ENCODE data around the gene TRAPPC4. TPM values are rescaled to one million over a fixed set of nuclear protein-coding genes. Genes with fewer than 3 reads are reported as not detected.
"Not testable (repeated sequence)": the region's sequence is repeated elsewhere in the genome, so short reads cannot be mapped to it uniquely, and the experiment has no call there.

TRAPPC4 gene
- total RNA-seq, 1 donor: 54.5 TPM

- H3K4me3 ChIP-seq (ENCODE audit: low read length): no peak overlapping the region
- no peaks in the 10 kb centered on the region for H3K27me3 ChIP-seq (ENCODE audit: insufficient read depth, low read length)
- peaks cover 16% of the 10 kb centered on the region for H3K4me1 ChIP-seq (ENCODE audit: insufficient read depth, low read length)
Measured at GRCh38 chr11:119025541-119025940, 7.0 kb downstream of the TRAPPC4 start.

GRCh38 chr11:119025978-119026766 is 7.6 kb downstream of the TRAPPC4 start:
- no peaks in the 10 kb centered on the region for H3K9me3 ChIP-seq (ENCODE audit: low read depth, low read length)
- H3K27me3 ChIP-seq (ENCODE audit: insufficient read depth, low read length): no peaks in the 10 kb centered on the region
- no peak overlapping the region for H3K4me3 ChIP-seq (ENCODE audit: low read length)
- peaks cover 19% of the 10 kb centered on the region for H3K4me1 ChIP-seq (ENCODE audit: insufficient read depth, low read length)

More at GRCh38 chr11:119025541-119025940, 7.0 kb downstream of the TRAPPC4 start:
- no peaks in the 10 kb centered on the region for H3K9me3 ChIP-seq (ENCODE audit: low read depth, low read length)

- H3K4me1 ChIP-seq (ENCODE audit: insufficient read depth, low read length): peaks cover 19% of the 10 kb centered on the region
- H3K27me3 ChIP-seq (ENCODE audit: insufficient read depth, low read length): no peaks in the 10 kb centered on the region
- H3K4me3 ChIP-seq (ENCODE audit: low read length): no peak overlapping the region
- no peaks in the 10 kb centered on the region for H3K9me3 ChIP-seq (ENCODE audit: low read depth, low read length)
Measured at GRCh38 chr11:119026970-119027369, 8.4 kb downstream of the TRAPPC4 start.

GRCh38 chr11:119027561-119028345 is 9.2 kb downstream of the TRAPPC4 start:
- H3K4me1 ChIP-seq (ENCODE audit: insufficient read depth, low read length): peaks cover 19% of the 10 kb centered on the region
- no peak overlapping the region for H3K4me3 ChIP-seq (ENCODE audit: low read length)
- H3K9me3 ChIP-seq (ENCODE audit: low read depth, low read length): no peaks in the 10 kb centered on the region
- no peaks in the 10 kb centered on the region for H3K27me3 ChIP-seq (ENCODE audit: insufficient read depth, low read length)

DNA sequence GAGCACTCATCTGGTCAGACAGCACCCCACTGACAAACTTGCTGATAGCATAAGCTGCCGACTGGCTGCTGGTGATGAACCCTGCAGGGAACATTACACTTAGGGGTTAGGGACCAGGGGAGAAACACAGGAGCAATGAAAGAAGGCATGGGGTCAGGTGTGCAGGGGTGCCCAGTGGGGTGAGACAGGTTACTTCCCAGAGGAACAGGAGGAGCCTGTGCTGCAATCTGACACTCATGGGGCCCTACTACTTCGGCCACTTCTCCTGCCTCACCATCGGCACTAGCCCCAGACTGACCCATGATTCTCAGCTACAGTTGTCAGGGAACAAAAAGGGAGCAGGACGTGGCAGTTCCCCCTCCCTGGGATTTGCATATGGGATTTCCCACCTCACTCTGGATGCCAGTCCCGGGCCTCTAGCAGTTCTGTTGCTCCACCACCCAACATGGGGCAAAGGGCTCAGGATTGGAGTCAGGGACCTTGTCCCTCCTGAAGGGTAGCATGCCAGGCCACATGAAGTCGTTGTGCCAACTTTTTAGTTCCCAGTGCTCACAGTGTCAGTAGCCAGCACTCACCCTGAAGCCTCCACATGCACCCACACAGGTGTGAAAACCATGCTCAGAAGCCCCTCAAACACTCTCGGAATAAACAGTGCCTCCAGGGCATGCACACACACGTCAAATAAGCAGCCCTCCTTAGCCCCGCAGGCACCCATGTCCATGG is 9.9 kb downstream of the TRAPPC4 start:
- H3K9me3 ChIP-seq (ENCODE audit: low read depth, low read length): no peaks in the 10 kb centered on the region
- H3K27me3 ChIP-seq (ENCODE audit: insufficient read depth, low read length): no peaks in the 10 kb centered on the region
- H3K4me1 ChIP-seq (ENCODE audit: insufficient read depth, low read length): peaks cover 19% of the 10 kb centered on the region
- no peak overlapping the region for H3K4me3 ChIP-seq (ENCODE audit: low read length)

DNA sequence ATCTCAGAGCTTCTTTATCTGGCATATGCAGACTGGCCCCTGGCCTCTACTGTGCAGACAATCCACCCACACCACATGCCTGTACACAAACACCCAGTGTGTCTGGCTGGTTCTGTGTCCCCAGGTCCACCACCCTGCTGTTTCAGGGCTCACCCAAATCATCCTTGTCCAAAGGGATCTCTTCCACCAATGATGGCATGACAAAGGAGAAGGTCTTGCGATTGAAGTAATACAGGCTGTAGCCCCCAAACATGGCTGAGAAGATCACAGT is 10.4 kb downstream of the TRAPPC4 start:
- H3K4me3 ChIP-seq (ENCODE audit: low read length): no peak overlapping the region
- no peaks in the 10 kb centered on the region for H3K9me3 ChIP-seq (ENCODE audit: low read depth, low read length)
- H3K4me1 ChIP-seq (ENCODE audit: insufficient read depth, low read length): peaks cover 19% of the 10 kb centered on the region
- H3K27me3 ChIP-seq (ENCODE audit: insufficient read depth, low read length): no peaks in the 10 kb centered on the region

DNA sequence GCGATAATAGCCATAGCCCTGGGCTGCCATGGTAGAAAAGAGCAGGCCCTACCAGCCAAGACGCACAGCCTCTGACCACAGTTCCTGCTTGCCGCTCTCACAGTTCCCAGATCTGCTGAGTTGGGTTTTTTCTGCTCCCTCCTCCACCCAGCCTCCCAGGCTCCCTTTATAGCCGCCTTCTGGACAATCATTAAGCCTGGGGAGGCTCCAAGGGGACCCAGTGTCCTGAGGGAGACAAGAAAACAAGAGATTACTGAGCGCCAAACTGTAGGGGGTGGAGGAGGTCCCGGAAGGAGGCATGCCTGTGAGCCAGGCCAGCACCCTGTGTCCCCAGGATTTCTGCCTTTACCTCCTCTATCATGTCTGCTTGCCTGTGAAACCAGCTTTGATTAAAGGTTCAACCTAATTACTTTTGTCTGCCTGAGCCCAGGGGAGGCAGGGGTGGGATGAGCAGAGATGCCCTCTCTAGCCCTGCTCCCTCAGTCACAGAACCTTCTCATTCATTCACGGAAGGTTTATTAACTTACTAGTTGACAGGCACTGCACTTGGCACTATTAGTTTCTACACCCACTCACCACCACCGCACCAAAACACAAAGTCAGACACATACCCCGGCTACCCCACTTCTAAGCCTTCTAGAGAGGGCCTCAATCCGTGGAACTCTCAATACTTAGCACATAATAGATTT is 10.9 kb downstream of the TRAPPC4 start:
- Histone ChIP-seq H3K4me1 (ENCODE audit: insufficient read depth, low read length) (peaks cover 19% of the 10 kb centered on the region), H3K27me3 (ENCODE audit: insufficient read depth, low read length) (no peaks in the 10 kb centered on the region), H3K4me3 (ENCODE audit: low read length) (no peak overlapping the region), H3K9me3 (ENCODE audit: low read depth, low read length) (no peaks in the 10 kb centered on the region)

GRCh38 chr11:119030029-119030328 is 11.4 kb downstream of the TRAPPC4 start:
- peaks cover 19% of the 10 kb centered on the region for H3K4me1 ChIP-seq (ENCODE audit: insufficient read depth, low read length)
- H3K9me3 ChIP-seq (ENCODE audit: low read depth, low read length): no peaks in the 10 kb centered on the region
- no peaks in the 10 kb centered on the region for H3K27me3 ChIP-seq (ENCODE audit: insufficient read depth, low read length)
- H3K4me3 ChIP-seq (ENCODE audit: low read length): peak overlapping the region; percentile 76

DNA sequence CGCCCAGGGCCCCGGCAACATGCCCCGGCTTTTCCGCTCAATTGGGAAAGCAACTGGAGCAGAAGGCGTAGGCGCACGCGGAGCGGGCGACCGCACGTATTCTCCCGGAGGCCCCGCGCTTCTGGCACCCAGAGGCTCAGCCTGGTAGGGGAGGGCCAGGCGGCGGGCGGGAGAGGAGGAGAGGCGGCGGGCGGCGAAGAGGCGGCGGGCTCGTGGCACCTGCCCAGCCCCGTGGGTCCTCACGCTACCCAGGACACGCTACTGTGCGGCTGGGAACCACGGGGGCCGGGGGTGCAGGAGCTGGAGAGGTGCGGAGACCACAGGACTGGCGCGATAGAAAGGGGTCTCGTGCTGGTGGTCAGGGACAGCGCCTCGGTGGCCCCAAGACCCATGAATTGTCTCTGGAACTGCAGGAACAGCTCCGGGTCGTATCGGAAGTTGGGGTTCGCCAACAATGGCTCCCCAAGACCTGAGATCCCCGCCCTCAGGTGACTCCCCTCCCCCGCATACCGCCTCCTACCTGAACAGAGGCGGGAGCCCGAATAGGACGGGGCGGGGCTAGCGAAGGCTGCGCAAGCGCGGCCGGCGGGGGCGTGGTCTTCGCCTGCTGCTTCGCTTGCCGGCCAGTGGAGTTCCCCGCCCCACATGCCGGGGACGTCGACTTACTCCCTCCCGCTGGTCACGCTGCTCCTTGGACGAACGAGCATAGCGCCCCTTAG is 11.9 kb downstream of the TRAPPC4 start, which contains the start of gene SLC37A4:
TSS of gene SLC37A4 (minus strand) at position 549 of the 719 bp plus-strand sequence.
- no peaks in the 10 kb centered on the region for H3K9me3 ChIP-seq (ENCODE audit: low read depth, low read length)
- H3K4me1 ChIP-seq (ENCODE audit: insufficient read depth, low read length): peaks cover 19% of the 10 kb centered on the region
- peak within 1 kb of the TSS; percentile 76 for H3K4me3 ChIP-seq (ENCODE audit: low read length)
- no peaks in the 10 kb centered on the region for H3K27me3 ChIP-seq (ENCODE audit: insufficient read depth, low read length)

DNA sequence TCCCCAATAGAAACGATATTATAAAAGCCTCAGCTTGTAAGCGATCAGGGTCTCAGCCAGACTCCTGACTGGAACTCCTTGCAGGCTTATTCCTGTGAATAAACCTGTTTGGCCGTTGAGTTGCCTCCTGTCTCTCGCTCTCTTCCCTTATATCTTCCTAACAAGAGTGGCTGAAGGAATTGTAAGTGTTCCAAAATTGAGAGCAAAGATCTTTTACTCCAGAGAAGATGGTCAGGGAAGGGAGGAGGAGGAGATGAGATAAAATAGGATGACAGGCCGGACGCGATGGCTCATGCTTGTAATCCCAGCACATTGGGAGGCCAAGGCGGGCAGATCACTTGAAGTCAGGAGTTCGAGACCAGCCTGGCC is 13.3 kb downstream of the TRAPPC4 start:
- no peak overlapping the region for H3K4me3 ChIP-seq (ENCODE audit: low read length)
- H3K9me3 ChIP-seq (ENCODE audit: low read depth, low read length): no peaks in the 10 kb centered on the region
- H3K27me3 ChIP-seq (ENCODE audit: insufficient read depth, low read length): no peaks in the 10 kb centered on the region
- H3K4me1 ChIP-seq (ENCODE audit: insufficient read depth, low read length): peaks cover 19% of the 10 kb centered on the region

- not testable (repeated sequence) for H3K9me3 ChIP-seq (ENCODE audit: low read depth, low read length); H3K4me3 ChIP-seq (ENCODE audit: low read length); H3K27me3 ChIP-seq (ENCODE audit: insufficient read depth, low read length)
- H3K4me1 ChIP-seq (ENCODE audit: insufficient read depth, low read length): peaks cover 19% of the 10 kb centered on the region
Measured at GRCh38 chr11:119033421-119033820, 14.9 kb downstream of the TRAPPC4 start.

DNA sequence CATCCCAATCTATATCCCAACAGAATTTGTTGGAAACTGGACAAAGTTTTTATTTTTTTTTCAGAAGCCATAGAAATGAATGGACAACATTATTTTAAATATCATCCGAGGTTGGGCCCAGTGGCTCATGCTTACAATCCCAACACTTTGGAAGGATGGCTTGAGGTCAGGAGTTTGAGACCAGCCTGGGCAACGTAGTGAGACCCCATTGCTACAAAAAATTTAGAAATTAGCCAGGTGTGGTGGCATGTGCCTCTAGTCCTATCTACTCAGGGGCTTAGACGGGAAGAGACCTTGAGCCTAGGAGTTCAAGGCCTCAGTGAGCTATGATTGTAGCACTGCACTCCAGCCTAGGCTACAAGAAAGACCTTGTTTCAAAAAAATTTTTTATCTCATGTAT is 16.2 kb downstream of the TRAPPC4 start:
- Histone ChIP-seq H3K9me3 (ENCODE audit: low read depth, low read length) (no peaks in the 10 kb centered on the region), H3K4me3 (ENCODE audit: low read length) (no peak overlapping the region), H3K27me3 (ENCODE audit: insufficient read depth, low read length) (no peaks in the 10 kb centered on the region), H3K4me1 (ENCODE audit: insufficient read depth, low read length) (peaks cover 10% of the 10 kb centered on the region)

DNA sequence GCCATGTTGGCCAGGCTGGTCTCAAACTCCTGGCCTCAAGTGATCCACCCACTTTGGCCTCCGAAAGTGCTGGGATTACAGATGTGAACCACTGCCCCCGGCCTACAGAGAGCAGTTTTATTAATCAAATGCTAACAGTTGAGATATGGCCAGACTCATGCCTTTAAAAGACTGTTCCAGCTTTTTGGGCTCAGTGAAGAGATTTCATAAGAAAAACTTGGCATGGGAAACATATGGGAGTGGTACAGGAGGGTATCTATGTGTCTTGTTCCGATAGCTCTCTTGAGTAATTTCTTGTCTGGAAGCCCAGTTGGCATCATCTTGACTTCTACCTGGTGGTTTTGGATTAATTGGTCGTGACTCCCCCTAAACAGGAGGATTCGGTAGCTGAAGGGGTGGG is 20.3 kb downstream of the TRAPPC4 start:
- H3K4me3 ChIP-seq (ENCODE audit: low read length): no peak overlapping the region
- H3K27me3 ChIP-seq (ENCODE audit: insufficient read depth, low read length): no peaks in the 10 kb centered on the region
- H3K4me1 ChIP-seq (ENCODE audit: insufficient read depth, low read length): no peaks in the 10 kb centered on the region
- H3K9me3 ChIP-seq (ENCODE audit: low read depth, low read length): no peaks in the 10 kb centered on the region

DNA sequence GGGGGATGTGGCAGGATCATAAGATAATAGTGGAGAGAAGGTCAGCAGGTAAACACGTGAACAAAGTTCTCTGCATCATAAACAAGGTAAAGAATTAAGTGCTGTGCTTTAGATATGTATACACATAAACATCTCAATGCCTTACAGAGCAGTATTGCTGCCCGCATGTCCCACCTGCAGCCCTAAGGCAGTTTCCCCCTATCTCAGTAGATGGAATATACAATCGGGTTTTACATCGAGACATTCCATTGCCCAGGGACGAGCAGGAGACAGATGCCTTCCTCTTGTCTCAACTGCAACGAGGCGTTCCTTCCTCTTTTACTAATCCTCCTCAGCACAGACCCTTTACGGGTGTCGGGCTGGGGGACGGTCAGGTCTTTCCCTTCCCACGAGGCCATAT is 20.9 kb downstream of the TRAPPC4 start:
- H3K9me3 ChIP-seq (ENCODE audit: low read depth, low read length); H3K4me1 ChIP-seq (ENCODE audit: insufficient read depth, low read length); H3K27me3 ChIP-seq (ENCODE audit: insufficient read depth, low read length); H3K4me3 ChIP-seq (ENCODE audit: low read length): not testable (repeated sequence)
